HG03342 (cell line): ENCODE results near the gene FUS.

Experiments used
- ATAC-seq: cut with Tn5 transposase; IDR thresholded peaks from one replicate; pipeline ENCODE4 v1.9.1; 2021; ENCODE audit warnings: mild to moderate bottlenecking, moderate library complexity; ENCODE audit not compliant: unreplicated experiment

The FUS gene

DNA sequence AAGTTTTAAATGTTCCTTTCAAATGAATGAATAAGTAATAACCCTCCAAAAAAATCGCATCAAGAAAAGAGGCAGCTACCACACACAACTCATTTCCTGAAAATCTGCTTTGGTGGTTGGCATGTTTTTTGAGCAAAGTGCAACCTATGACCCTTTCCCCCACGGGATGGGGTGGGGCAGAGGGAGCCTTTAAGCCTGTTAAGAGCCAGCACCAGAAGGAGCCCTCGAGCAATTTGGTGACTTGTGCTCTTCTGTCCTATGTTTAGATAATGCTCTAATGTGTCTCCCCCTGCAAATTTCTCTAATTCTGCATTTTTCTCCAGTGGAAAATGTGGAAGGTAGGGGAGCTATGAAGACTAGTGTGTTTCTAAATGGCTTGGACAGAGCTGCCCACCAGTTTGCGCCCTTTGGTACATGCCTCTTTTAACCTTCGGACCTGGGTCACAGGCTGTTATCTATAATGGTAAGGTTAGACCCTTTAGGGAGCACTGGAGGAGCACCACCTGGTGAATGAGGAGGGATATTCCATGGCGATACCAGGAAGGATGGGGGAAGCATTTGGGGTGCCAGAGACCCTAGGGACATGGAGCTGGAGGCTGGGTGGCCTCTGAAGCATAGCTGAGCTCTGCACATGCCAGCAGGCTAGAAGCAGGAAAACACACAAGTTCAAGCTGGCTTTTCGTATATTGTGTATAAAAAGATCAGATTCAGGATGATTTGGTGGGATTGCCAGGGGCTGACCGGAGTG lies 21.1 kb downstream of the FUS start:
- ATAC-seq, result no peak

- ATAC-seq, result no peak
Measured at GRCh38 chr16:31201582-31202413, 21.9 kb downstream of the FUS start.

- ATAC-seq, result no peak
Measured at GRCh38 chr16:31202414-31203375, 22.8 kb downstream of the FUS start, which contains the start of gene PYCARD. Gene PYCARD, minus strand, starts transcription at chr16:31202760. Its CDS starts 70 bp downstream, at chr16:31202690.

DNA sequence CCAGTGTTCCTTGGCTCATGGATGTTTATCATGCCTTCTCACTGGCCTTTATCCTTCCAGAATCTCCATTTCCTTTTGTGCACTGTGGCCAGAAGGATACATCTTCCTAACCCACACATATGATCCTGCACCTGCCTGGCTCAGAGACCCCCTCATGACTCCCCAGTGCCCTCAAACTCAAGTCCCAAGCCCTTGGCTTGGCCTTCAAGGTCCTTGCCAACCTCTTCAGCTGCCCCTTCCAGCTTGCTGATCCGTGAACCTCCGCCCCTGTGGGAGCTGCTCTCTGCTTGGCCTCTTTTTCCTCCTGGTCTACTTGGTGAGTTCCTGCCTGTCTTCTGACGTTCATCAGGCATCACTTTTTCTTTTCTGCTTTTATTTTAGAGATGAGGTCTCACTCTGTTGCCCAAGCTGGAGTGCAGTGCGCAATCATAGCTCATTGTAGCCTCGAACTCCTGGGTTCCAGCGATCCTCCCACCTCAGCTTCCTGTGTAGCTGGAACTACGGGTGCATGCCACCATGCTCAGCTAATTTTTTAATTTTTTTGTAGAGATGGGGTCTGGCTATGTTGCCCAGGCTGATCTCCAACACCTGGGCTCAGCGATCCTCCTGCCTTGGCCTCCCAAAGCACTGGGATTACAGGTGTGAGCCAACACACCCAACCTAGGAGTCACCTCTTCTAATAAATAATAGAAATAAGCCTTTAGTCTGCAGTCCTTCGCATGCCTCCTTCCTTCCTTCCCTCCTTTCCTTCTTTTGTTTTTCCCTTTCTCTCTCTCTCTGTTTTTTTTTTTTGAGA lies 25.1 kb downstream of the FUS start:
- no peak for ATAC-seq

GRCh38 chr16:31206776-31207175 lies 26.8 kb downstream of the FUS start:
- no peak for ATAC-seq

- no peak for ATAC-seq
Measured at GRCh38 chr16:31213342-31213741, 33.4 kb downstream of the FUS start.

GRCh38 chr16:31213877-31214707 lies 34.2 kb downstream of the FUS start, which contains the start of gene TRIM72:
Gene TRIM72, plus strand, starts transcription at chr16:31214119. Its CDS starts 620 bp downstream, at chr16:31214739.
- ATAC-seq, result no peak

DNA sequence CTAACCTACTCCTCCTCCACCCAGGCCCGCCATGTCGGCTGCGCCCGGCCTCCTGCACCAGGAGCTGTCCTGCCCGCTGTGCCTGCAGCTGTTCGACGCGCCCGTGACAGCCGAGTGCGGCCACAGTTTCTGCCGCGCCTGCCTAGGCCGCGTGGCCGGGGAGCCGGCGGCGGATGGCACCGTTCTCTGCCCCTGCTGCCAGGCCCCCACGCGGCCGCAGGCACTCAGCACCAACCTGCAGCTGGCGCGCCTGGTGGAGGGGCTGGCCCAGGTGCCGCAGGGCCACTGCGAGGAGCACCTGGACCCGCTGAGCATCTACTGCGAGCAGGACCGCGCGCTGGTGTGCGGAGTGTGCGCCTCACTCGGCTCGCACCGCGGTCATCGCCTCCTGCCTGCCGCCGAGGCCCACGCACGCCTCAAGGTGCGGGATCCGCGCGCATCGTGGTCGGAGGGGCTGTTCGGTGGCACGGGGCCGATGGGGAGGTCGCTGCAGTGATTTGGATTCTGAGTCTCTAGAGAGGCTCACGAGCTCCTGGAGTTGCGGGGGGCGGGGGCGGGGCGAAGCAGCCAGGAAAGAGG lies 34.9 kb downstream of the FUS start:
- ATAC-seq, result no peak

- ATAC-seq, result no peak
Measured at GRCh38 chr16:31215287-31216162, 35.6 kb downstream of the FUS start.

DNA sequence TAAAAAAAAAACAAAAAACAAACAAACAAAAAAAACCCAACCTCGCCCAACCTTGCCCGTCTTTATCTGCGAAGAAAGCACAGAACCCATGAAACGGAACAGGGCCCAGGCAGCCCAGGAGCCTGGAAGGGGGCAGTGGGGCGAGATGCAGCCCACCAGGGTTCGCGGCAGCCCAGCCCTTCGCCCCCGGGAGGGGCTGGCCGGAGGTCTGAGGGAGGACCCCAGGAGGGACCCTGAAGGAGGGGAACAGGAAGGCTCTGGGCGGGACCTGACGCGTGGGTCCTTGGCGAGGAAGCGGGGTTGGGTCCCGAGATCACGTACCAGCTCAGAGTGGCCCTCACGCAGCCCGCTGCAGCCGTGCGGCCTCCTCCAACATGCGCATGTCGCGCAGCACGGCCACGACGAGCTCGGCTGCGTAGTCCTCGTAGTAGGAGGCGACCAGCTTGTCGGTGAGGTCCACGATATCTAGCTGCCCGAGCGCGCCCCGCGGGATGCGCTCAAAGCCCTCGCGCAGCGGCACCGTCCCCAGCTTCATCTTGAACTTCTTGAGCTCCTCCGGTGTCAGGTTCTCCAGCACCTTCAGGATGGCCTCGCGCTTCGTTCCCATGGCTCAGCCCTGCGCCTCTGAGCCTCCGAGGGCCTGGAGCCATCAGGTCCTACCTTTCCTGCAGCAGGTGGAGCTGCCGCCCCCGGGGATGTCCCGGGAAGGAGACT lies 36.6 kb downstream of the FUS start, which contains the start of gene PYDC1:
PYDC1 (minus strand) TSS at position 714 of the 714 bp plus-strand sequence; CDS start at position 607, 107 bp downstream.
- no peak for ATAC-seq

DNA sequence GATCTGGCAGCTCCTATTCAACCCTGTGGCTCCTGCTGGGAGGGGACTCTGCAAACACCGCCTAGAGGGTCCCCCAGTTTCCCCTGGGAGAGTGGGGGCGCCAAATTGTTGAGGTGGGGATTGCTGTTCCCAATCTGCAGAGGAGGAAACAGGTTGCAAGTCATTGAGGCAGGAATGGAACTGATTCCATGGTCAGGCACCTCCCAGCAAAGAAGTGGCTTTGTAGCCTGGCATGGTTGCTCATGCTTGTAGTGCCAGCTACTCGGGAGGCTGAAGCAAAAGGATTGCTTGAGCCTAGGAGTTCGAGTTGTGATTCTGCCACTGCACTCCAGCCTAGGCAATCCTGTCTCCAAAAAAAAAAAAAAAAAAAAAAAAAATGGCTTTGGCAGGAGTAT lies 37.2 kb downstream of the FUS start:
- no peak for ATAC-seq

DNA sequence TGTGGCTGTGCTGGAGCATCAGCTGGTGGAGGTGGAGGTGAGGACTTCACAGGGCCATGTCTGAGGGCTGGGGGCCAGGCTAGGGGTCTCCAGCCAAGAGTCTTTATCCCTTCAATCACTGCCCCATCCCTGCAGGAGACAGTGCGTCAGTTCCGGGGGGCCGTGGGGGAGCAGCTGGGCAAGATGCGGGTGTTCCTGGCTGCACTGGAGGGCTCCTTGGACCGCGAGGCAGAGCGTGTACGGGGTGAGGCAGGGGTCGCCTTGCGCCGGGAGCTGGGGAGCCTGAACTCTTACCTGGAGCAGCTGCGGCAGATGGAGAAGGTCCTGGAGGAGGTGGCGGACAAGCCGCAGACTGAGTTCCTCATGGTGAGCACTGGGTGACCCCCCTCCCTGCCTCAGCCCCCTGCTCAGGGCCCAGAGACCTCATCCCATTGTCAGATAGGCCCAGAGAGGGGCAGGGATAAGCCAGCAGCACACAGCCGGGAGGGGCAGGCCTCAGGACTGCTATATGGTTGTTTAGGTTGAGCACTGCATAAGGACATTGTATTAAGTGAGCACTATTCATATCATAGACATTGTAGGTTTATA lies 39.3 kb downstream of the FUS start:
- no peak for ATAC-seq

DNA sequence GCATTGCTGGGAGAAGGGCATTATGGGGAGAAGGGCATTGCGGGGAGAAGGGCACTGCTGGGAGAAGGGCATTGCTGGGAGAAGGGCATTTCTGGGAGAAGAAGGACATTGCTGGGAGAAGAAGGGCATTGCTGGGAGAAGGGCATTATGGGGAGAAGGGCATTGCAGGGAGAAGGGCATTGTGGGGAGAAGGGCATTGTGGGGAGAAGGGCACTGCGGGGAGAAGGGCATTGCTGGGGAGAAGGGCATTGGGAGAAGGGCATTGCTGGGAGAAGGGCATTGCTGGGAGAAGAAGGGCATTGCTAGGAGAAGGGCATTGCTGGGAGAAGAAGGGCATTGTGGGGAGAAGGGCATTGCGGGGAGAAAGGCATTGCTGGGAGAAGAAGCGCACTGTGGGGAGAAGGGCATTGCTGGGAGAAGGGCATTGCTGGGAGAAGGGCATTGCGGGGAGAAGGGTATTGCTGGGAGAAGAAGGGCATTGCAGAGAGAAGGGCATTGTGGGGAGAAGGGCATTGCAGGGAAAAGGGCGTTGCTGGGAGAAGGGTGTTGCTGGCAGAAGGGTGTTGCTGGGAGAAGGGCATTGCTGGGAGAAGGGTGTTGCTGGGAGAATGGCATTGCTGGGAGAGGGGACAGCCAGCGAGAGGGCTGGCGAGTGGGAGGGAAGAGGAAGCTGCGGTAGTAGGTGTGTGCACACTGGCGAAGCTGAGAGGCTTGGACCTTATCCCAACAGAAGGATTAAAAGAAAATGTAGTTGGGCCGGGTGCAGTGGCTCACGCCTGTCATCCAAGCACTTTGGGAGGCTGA lies 41.6 kb downstream of the FUS start:
- no peak for ATAC-seq

GRCh38 chr16:31223044-31223443 lies 43.1 kb downstream of the FUS start:
- ATAC-seq, result no peak

DNA sequence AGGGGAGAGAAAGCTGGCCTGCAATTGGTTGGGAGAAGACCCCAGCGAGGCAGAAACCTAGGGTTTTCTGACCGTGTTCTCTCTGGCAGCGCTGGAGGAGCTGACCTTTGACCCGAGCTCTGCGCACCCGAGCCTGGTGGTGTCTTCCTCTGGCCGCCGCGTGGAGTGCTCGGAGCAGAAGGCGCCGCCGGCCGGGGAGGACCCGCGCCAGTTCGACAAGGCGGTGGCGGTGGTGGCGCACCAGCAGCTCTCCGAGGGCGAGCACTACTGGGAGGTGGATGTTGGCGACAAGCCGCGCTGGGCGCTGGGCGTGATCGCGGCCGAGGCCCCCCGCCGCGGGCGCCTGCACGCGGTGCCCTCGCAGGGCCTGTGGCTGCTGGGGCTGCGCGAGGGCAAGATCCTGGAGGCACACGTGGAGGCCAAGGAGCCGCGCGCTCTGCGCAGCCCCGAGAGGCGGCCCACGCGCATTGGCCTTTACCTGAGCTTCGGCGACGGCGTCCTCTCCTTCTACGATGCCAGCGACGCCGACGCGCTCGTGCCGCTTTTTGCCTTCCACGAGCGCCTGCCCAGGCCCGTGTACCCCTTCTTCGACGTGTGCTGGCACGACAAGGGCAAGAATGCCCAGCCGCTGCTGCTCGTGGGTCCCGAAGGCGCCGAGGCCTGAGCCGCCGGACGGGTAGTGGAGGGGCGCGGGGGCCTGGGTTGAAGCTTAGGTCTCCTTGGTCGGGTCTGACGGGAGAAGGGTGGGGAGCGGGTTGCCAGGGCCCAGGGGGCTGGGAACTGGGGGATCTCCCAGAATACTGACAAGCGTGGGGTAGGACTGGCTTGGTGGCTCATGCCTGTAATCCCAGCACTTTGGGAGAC lies 44.4 kb downstream of the FUS start:
- ATAC-seq, result no peak
